Measurements from ENCODE around the gene PARP2. TPM values are rescaled to one million over a fixed set of nuclear protein-coding genes. Genes with fewer than 3 reads are reported as not detected.
"Not testable (repeated sequence)": the region's sequence is repeated elsewhere in the genome, so short reads cannot be mapped to it uniquely, and the experiment has no call there.

PARP2 gene
- polyA plus RNA-seq, 1 experiment = 8.2 TPM

GRCh38 chr14:20333494-20333841, 10.0 kb upstream of the PARP2 start:
- POLR2A ChIA-PET = no interaction called here

GRCh38 chr14:20334017-20334416, 9.4 kb upstream of the PARP2 start:
- no peak for DNase-seq (ENCODE audit: low read depth)
- ChIA-PET POLR2A (no interaction called here), CTCF (interaction anchor here (0.6 to 3.3 kb wide), 4 partner anchors 8 to 348 kb away, joined by 4 to 25 read pairs (median 6); partner anchors contain the start of gene PARP2)

More at GRCh38 chr14:20333494-20333841, 10.0 kb upstream of the PARP2 start:
- H3K36me3 ChIP-seq (ENCODE audit: control insufficient read depth, insufficient read depth, low read length) = no peaks in the 10 kb centered on the region
- H3K27me3 ChIP-seq (ENCODE audit: control insufficient read depth, insufficient read depth, low read length) = no peaks in the 10 kb centered on the region
- TF ChIP-seq CTCF (IDR thresholded peaks at IDR 0.05; ENCODE audit: insufficient read depth, low read depth, low read length) = no peak
- CTCF ChIA-PET = interaction anchor here (1.6 to 3.3 kb wide), 3 partner anchors 9 to 348 kb away, joined by 4 to 25 read pairs (median 8); partner anchors contain the start of gene PARP2
- DNase-seq (ENCODE audit: low read depth) = no peak
- H3K4me3 ChIP-seq (ENCODE audit: low read depth, low read length) = peak overlapping the region; percentile 66

DNA sequence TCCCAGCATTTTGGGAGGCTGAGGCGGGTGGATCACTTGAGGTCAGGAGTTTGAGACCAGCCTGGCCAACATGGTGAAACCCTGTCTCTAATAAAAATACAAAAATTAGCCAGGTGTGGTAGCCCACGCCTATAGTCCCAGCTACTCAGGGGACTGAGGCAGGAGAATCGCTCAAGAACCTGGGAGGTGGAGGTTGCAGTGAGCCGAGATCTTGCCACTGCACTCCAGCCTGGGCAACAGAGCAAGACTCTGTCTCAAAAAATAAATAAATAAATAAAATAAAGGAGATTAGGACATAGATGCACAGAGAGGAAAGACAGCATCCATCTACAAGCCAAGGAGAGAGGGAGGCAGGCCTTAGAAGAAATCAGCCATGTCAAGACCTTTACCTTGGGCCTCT, 2.4 kb upstream of the PARP2 start:
- DNase-seq (ENCODE audit: low read depth) = not testable (repeated sequence)
- CTCF ChIA-PET = interaction anchor here (1.2 to 3.7 kb wide), 3 partner anchors 8 to 14 kb away, joined by 5 to 27 read pairs (median 25); partner anchors contain the start of gene CCNB1IP1

More at GRCh38 chr14:20334017-20334416, 9.4 kb upstream of the PARP2 start:
- no peak overlapping the region for H3K4me3 ChIP-seq (ENCODE audit: low read depth, low read length)
- H3K27me3 ChIP-seq (ENCODE audit: control insufficient read depth, insufficient read depth, low read length) = no peaks in the 10 kb centered on the region
- H3K36me3 ChIP-seq (ENCODE audit: control insufficient read depth, insufficient read depth, low read length) = no peaks in the 10 kb centered on the region
- no peak for TF ChIP-seq CTCF (IDR thresholded peaks at IDR 0.05; ENCODE audit: insufficient read depth, low read depth, low read length)

DNA sequence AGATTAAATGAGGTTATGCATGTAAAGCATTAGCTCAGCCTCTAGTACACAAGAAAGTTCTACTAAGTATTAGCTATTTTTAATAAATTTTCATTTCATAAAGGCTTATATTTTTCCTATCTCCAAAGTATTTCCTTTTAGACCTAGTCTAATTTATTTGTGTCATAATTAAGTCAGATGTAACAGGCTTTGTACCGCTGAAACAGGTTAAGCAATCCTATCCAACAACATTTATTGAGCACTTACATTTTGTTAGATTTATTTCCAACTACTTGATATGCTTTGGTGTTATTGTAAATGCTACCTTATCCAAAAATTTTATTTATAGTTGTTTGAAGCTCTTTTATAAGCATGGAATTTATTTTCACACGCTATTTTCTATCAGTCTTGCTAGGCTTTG, 1.8 kb upstream of the PARP2 start:
- H3K36me3 ChIP-seq (ENCODE audit: control insufficient read depth, insufficient read depth, low read length) = peaks cover 4% of the 10 kb centered on the region; the same call in 1 of the 2 replicates
- DNase-seq (ENCODE audit: low read depth) = no peak
- no peaks in the 10 kb centered on the region for H3K27me3 ChIP-seq (ENCODE audit: control insufficient read depth, insufficient read depth, low read length)
- ChIA-PET CTCF (interaction anchor here (0.5 to 3.7 kb wide), 7 partner anchors 9 to 403 kb away, joined by 3 to 27 read pairs (median 4); partner anchors contain the start of gene CCNB1IP1), POLR2A (no interaction called here)
- TF ChIP-seq CTCF (IDR thresholded peaks at IDR 0.05; ENCODE audit: insufficient read depth, low read depth, low read length) = no peak
- H3K4me3 ChIP-seq (ENCODE audit: low read depth, low read length) = peak overlapping the region; percentile 75; the same call in 1 of the 2 replicates

More for the DNA sequence above, 2.4 kb upstream of the PARP2 start:
- H3K27me3 ChIP-seq (ENCODE audit: control insufficient read depth, insufficient read depth, low read length); POLR2A ChIA-PET; H3K36me3 ChIP-seq (ENCODE audit: control insufficient read depth, insufficient read depth, low read length); H3K4me3 ChIP-seq (ENCODE audit: low read depth, low read length): not testable (repeated sequence)

DNA sequence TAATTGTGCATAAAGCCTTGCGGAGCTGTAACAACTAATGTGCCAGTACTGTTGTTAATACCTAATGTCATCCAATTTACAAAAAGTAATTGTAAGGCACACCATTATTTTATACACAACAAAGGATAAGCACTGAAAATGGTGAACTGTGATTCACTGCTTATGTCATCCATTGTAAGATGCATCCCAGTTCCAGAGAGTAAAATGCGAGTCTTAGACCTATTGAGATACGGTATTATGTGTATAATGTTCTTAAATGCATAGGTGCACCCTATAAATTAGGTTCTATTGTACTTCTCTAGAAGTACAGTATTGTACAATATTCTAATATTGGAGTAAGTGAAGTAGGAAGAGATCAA, 406 bp downstream of the PARP2 start:
- ChIA-PET POLR2A (interaction anchor here (0.9 to 1.2 kb wide), 4 partner anchors 14 to 340 kb away, joined by 3 to 5 read pairs (median 4); partner anchors contain the start of gene RNASE4), CTCF (interaction anchor here (1.0 to 3.7 kb wide), 5 partner anchors 11 to 347 kb away, joined by 3 to 27 read pairs (median 4); partner anchors contain the start of gene CCNB1IP1)
- Histone ChIP-seq H3K36me3 (ENCODE audit: control insufficient read depth, insufficient read depth, low read length) (peaks cover 7% of the 10 kb centered on the region), H3K4me3 (ENCODE audit: low read depth, low read length) (peak overlapping the region; percentile 94), H3K27me3 (ENCODE audit: control insufficient read depth, insufficient read depth, low read length) (no peaks in the 10 kb centered on the region)
- TF ChIP-seq CTCF (IDR thresholded peaks at IDR 0.05; ENCODE audit: insufficient read depth, low read depth, low read length) = no peak
- DNase-seq (ENCODE audit: low read depth) = no peak

DNA sequence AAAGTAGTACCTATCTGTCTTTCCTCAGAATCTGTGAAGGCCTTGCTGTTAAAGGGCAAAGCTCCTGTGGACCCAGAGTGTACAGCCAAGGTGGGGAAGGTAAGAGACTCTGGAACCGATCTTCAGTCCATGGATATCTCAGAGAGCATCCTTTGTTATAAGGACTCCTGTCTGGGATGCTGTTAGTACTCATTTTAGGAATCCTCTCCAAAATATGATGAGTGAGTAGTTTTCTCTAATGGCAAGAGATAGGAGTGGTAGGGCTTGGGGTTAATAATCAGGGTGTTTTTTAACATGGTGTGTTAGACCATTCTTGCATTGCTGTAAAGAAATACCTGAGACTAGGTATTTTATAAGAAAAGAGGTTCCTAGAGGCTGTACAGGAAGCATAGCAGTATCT, 1.9 kb downstream of the PARP2 start:
- Histone ChIP-seq H3K27me3 (ENCODE audit: control insufficient read depth, insufficient read depth, low read length) (no peaks in the 10 kb centered on the region), H3K36me3 (ENCODE audit: control insufficient read depth, insufficient read depth, low read length) (peaks cover 8% of the 10 kb centered on the region), H3K4me3 (ENCODE audit: low read depth, low read length) (no peak overlapping the region)
- no peak for DNase-seq (ENCODE audit: low read depth)
- no peak for TF ChIP-seq CTCF (IDR thresholded peaks at IDR 0.05; ENCODE audit: insufficient read depth, low read depth, low read length)
- ChIA-PET POLR2A (no interaction called here), CTCF (interaction anchor here (1.6 kb wide), 1 partner anchor 18 kb away, joined by 4 read pairs; no protein-coding TSS in a partner anchor)
